Measurements from ENCODE around the gene TNP1. TPM values are rescaled to one million over a fixed set of nuclear protein-coding genes. Genes with fewer than 3 reads are reported as not detected.

TNP1 gene
- total and polyA plus RNA-seq, 2 donors (not counting 1 experiment from before 2014, with no cell fraction given): not detected

DNA sequence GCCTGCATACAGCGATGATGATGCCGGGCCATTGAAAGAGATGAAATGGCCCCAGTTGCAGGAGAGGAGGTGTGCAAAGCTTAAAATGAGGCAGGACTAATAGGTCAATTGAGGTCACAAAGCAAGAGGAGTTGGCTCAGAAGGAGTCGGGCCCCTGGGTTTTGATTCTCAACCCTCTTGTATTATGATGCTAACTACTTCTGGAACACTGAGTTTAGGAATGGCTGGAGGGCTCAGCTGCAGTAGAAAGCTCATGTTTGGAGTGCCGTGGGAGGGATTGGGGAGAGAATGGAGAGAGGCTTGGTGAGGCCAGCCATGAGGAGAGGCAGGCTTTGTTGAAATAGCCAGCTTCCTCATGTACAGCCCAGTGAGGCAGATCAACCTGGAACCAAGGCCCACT is 4.8 kb downstream of the TNP1 start:
- H4K20me1 ChIP-seq (ENCODE audit: control insufficient read depth, extremely low read depth, insufficient read depth, low read length): no peaks in the 10 kb centered on the region
- H3K79me2 ChIP-seq (ENCODE audit: control insufficient read depth, insufficient read depth, low read length): no peaks in the 10 kb centered on the region
- no peaks in the 10 kb centered on the region for H3K27me3 ChIP-seq (ENCODE audit: control insufficient read depth, insufficient read depth, low read length)
- no peaks in the 10 kb centered on the region for H3K9me3 ChIP-seq (ENCODE audit: control insufficient read depth, insufficient read depth, low read depth, low read length)
- DNase-seq (ENCODE audit: low read depth in 2 of 2): no peak
- no peaks in the 10 kb centered on the region for H3K36me3 ChIP-seq (ENCODE audit: control insufficient read depth, insufficient read depth, low read length)
- no peak overlapping the region for H3K4me2 ChIP-seq (ENCODE audit: extremely low read depth, insufficient read depth, low read length)
- TF ChIP-seq EZH2 (IDR thresholded peaks at IDR 0.05; ENCODE audit: low read length, missing control alignments): no peak
- TF ChIP-seq, protein P1, sequence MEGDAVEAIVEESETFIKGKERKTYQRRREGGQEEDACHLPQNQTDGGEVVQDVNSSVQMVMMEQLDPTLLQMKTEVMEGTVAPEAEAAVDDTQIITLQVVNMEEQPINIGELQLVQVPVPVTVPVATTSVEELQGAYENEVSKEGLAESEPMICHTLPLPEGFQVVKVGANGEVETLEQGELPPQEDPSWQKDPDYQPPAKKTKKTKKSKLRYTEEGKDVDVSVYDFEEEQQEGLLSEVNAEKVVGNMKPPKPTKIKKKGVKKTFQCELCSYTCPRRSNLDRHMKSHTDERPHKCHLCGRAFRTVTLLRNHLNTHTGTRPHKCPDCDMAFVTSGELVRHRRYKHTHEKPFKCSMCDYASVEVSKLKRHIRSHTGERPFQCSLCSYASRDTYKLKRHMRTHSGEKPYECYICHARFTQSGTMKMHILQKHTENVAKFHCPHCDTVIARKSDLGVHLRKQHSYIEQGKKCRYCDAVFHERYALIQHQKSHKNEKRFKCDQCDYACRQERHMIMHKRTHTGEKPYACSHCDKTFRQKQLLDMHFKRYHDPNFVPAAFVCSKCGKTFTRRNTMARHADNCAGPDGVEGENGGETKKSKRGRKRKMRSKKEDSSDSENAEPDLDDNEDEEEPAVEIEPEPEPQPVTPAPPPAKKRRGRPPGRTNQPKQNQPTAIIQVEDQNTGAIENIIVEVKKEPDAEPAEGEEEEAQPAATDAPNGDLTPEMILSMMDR (conservative IDR thresholded peaks at IDR 0.05 in 1 of 2, IDR thresholded peaks at IDR 0.05 in 1 of 2; ENCODE audit: low read depth in 1 of 2, low read length in 2 of 2): no peak
- H3K4me3 ChIP-seq (replicated peaks in 1 of 4; ENCODE audit: control extremely low read depth in 1 of 4, insufficient read depth in 1 of 4, low read depth in 3 of 4, low read length in 4 of 4): no peak overlapping the region
- no peak overlapping the region for H3K9ac ChIP-seq (ENCODE audit: insufficient read depth, low read length)
- no peaks in the 10 kb centered on the region for H3K4me1 ChIP-seq (ENCODE audit: control insufficient read depth, extremely low read depth, insufficient read depth, low read length)
- no peak overlapping the region for H2AFZ ChIP-seq (ENCODE audit: low read length)
- no peak overlapping the region for H3K27ac ChIP-seq (ENCODE audit: insufficient read depth, low read length)

DNA sequence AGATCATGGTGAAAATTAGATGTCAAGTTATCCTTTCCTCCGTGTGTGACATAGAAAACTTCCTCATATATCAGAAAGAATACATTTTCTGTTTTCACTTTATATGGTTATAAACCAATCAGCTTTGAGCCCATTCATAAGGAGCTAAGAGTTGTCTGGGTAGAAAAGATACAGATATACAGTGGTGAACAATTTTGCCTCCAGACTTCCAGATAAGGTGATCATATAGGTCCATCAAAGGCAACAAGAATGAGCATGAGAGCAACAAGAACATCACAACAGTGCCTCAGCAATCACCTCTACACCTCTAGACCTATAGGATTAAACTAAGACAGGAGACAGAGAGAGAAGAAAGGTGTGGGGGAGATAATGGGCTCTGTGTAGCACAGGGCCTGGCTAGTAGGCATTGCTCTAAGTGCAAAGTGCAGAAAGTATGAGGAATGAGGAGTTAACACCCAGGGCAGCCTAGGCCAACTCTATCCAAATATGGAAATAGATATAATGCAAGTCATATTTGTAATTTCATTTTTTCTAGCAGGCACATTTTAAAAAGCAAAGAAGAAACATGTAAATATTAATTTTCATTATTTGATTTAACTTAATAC is 8.3 kb downstream of the TNP1 start:
- no peaks in the 10 kb centered on the region for H4K20me1 ChIP-seq (ENCODE audit: control insufficient read depth, extremely low read depth, insufficient read depth, low read length)
- no peak overlapping the region for H3K9ac ChIP-seq (ENCODE audit: insufficient read depth, low read length)
- H3K79me2 ChIP-seq (ENCODE audit: control insufficient read depth, insufficient read depth, low read length): no peaks in the 10 kb centered on the region
- no peak for DNase-seq (ENCODE audit: low read depth in 2 of 2)
- no peak overlapping the region for H3K4me2 ChIP-seq (ENCODE audit: extremely low read depth, insufficient read depth, low read length)
- no peak overlapping the region for H3K4me3 ChIP-seq (replicated peaks in 1 of 4; ENCODE audit: control extremely low read depth in 1 of 4, insufficient read depth in 1 of 4, low read depth in 3 of 4, low read length in 4 of 4)
- H3K4me1 ChIP-seq (ENCODE audit: control insufficient read depth, extremely low read depth, insufficient read depth, low read length): no peaks in the 10 kb centered on the region
- H3K27ac ChIP-seq (ENCODE audit: insufficient read depth, low read length): no peak overlapping the region
- no peaks in the 10 kb centered on the region for H3K9me3 ChIP-seq (ENCODE audit: control insufficient read depth, insufficient read depth, low read depth, low read length)
- H3K36me3 ChIP-seq (ENCODE audit: control insufficient read depth, insufficient read depth, low read length): no peaks in the 10 kb centered on the region
- no peak for TF ChIP-seq EZH2 (IDR thresholded peaks at IDR 0.05; ENCODE audit: low read length, missing control alignments)
- TF ChIP-seq, protein P1 (conservative IDR thresholded peaks at IDR 0.05 in 1 of 2, IDR thresholded peaks at IDR 0.05 in 1 of 2; ENCODE audit: low read depth in 1 of 2, low read length in 2 of 2): no peak
- H2AFZ ChIP-seq (ENCODE audit: low read length): no peak overlapping the region
- no peaks in the 10 kb centered on the region for H3K27me3 ChIP-seq (ENCODE audit: control insufficient read depth, insufficient read depth, low read length)

DNA sequence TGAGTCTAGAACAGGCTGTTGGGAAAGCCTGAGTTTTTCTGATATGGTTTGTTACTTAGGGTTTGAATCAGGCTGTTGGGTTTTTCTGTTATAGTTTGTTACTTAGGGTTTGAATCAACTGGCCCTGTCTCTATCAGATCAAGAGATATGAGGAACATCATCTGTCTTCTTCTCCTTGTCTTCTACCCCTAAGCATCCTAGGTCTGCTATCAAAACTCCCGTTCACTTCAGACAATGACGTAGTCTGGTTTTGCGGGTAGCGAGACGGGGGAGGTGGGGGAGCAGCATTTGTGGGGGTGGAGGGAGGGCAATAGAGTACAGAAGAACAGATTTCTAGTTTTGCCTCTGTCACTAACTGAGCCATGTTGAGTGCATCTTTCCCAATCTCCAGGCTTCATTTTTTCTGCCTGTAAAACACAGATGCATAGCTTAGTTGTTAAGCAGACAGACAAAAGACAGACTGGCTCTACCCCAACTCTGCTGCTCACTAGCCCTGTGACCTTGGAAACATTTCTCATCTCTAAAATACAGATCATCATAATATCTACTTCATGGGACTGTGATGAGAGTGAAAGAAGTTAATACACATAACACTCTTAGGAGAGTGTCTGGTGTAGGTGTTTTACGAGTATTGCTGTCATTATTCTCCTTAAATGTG is 9.1 kb downstream of the TNP1 start:
- Histone ChIP-seq H3K4me2 (ENCODE audit: extremely low read depth, insufficient read depth, low read length) (no peak overlapping the region), H3K27ac (ENCODE audit: insufficient read depth, low read length) (no peak overlapping the region), H3K9ac (ENCODE audit: insufficient read depth, low read length) (no peak overlapping the region), H3K79me2 (ENCODE audit: control insufficient read depth, insufficient read depth, low read length) (no peaks in the 10 kb centered on the region), H3K9me3 (ENCODE audit: control insufficient read depth, insufficient read depth, low read depth, low read length) (no peaks in the 10 kb centered on the region), H3K4me1 (ENCODE audit: control insufficient read depth, extremely low read depth, insufficient read depth, low read length) (no peaks in the 10 kb centered on the region), H3K4me3 (replicated peaks in 1 of 4; ENCODE audit: control extremely low read depth in 1 of 4, insufficient read depth in 1 of 4, low read depth in 3 of 4, low read length in 4 of 4) (no peak overlapping the region), H4K20me1 (ENCODE audit: control insufficient read depth, extremely low read depth, insufficient read depth, low read length) (no peaks in the 10 kb centered on the region), H3K27me3 (ENCODE audit: control insufficient read depth, insufficient read depth, low read length) (no peaks in the 10 kb centered on the region), H2AFZ (ENCODE audit: low read length) (no peak overlapping the region), H3K36me3 (ENCODE audit: control insufficient read depth, insufficient read depth, low read length) (no peaks in the 10 kb centered on the region)
- TF ChIP-seq, protein P1 (conservative IDR thresholded peaks at IDR 0.05 in 1 of 2, IDR thresholded peaks at IDR 0.05 in 1 of 2; ENCODE audit: low read depth in 1 of 2, low read length in 2 of 2): no peak
- no peak for TF ChIP-seq EZH2 (IDR thresholded peaks at IDR 0.05; ENCODE audit: low read length, missing control alignments)
- no peak for DNase-seq (ENCODE audit: low read depth in 2 of 2)

Measured in fibroblast of lung (primary cell).